Measurements from ENCODE around the gene PRG3.

Gene PRG3

GRCh38 chr11:57395905-57396623 is 15.1 kb upstream of the PRG3 start:
- no peak for TF ChIP-seq POLR2AphosphoS5 (IDR thresholded peaks at IDR 0.05; ENCODE audit: low read depth, low read length)
- TF ChIP-seq SIN3A (IDR thresholded peaks at IDR 0.05; ENCODE audit: borderline replicate concordance, insufficient read depth, low read length): no peak
- no peak for TF ChIP-seq REST (IDR thresholded peaks at IDR 0.05; ENCODE audit: insufficient read depth in 1 of 2, low read depth in 2 of 2, low read length in 2 of 2)
- no peak for TF ChIP-seq FOXP2 (optimal IDR thresholded peaks at IDR 0.05; ENCODE audit: borderline replicate concordance, extremely low read depth, extremely low read length, insufficient read depth)
- no peak for TF ChIP-seq TAF1 (IDR thresholded peaks at IDR 0.05; ENCODE audit: borderline replicate concordance, insufficient read depth, low read length)

- TF ChIP-seq TAF1 (IDR thresholded peaks at IDR 0.05; ENCODE audit: borderline replicate concordance, insufficient read depth, low read length): no peak
- no peak for TF ChIP-seq FOXP2 (optimal IDR thresholded peaks at IDR 0.05; ENCODE audit: borderline replicate concordance, extremely low read depth, extremely low read length, insufficient read depth)
- TF ChIP-seq REST (IDR thresholded peaks at IDR 0.05; ENCODE audit: insufficient read depth in 1 of 2, low read depth in 2 of 2, low read length in 2 of 2): no peak
- no peak for TF ChIP-seq POLR2AphosphoS5 (IDR thresholded peaks at IDR 0.05; ENCODE audit: low read depth, low read length)
- no peak for TF ChIP-seq SIN3A (IDR thresholded peaks at IDR 0.05; ENCODE audit: borderline replicate concordance, insufficient read depth, low read length)
Observed at GRCh38 chr11:57394203-57394965, 13.4 kb upstream of the PRG3 start.

- TF ChIP-seq TAF1 (IDR thresholded peaks at IDR 0.05; ENCODE audit: borderline replicate concordance, insufficient read depth, low read length) (no peak), REST (IDR thresholded peaks at IDR 0.05; ENCODE audit: insufficient read depth in 1 of 2, low read depth in 2 of 2, low read length in 2 of 2) (no peak)
Observed at GRCh38 chr11:57392763-57393105, 11.8 kb upstream of the PRG3 start.

GRCh38 chr11:57392066-57392762 is 11.3 kb upstream of the PRG3 start:
- TF ChIP-seq POLR2AphosphoS5 (IDR thresholded peaks at IDR 0.05; ENCODE audit: low read depth, low read length) (no peak), TAF1 (IDR thresholded peaks at IDR 0.05; ENCODE audit: borderline replicate concordance, insufficient read depth, low read length) (no peak), REST (IDR thresholded peaks at IDR 0.05; ENCODE audit: insufficient read depth in 1 of 2, low read depth in 2 of 2, low read length in 2 of 2) (no peak), SIN3A (IDR thresholded peaks at IDR 0.05; ENCODE audit: borderline replicate concordance, insufficient read depth, low read length) (no peak), FOXP2 (optimal IDR thresholded peaks at IDR 0.05; ENCODE audit: borderline replicate concordance, extremely low read depth, extremely low read length, insufficient read depth) (no peak)
